A549 (cell line): ENCODE data around the gene MEIS1. TPM values are rescaled to one million over a fixed set of nuclear protein-coding genes. Genes with fewer than 3 reads are reported as not detected.

Experiments
- ATAC-seq, 2 experiments: fragments of 200-7000 bp in 1 of 2; fragments of >200 bp in 1 of 2; cut with Nextera tagmentation in 1 of 2; cut with Tn5 transposase in 1 of 2; 3 replicates each; pipeline versions ENCODE4 v1.8.0 to v1.9.1; 2018 to 2020; ENCODE audit warnings: mild to moderate bottlenecking in 1 of 2, moderate library complexity in 1 of 2
- CTCF ChIA-PET: fragments of 300-600 bp; sonication (Branson Sonifier 250); formaldehyde crosslinking; extraction: SDS; loops from one replicate; lab custom pipeline; 2021; ENCODE audit warnings: antibody characterized with exemption, inconsistent platforms; lab: Yijun Ruan, JAX
- POLR2A ChIA-PET: fragments of 350-600 bp; formaldehyde crosslinking; extraction: SDS; loops from one replicate; lab custom pipeline; 2021; ENCODE audit warnings: antibody characterized with exemption, inconsistent platforms; lab: Yijun Ruan, JAX
- DNase-seq, 2 experiments: peaks; one replicate each; pipeline versions ENCODE4 v3.0.0 to v3.0.0-alpha.2; 2011 to 2016; ENCODE audit warnings: low read depth in 1 of 2, low spot score in 1 of 2
- FAIRE-seq: peaks from 2 replicates; lab custom pipeline; 2011; peaks lifted over from hg19 to GRCh38; lab: Jason Lieb, UNC
- H3K27ac ChIP-seq, 2 experiments: fragments of >200 bp; sonication (Bioruptor Twin); formaldehyde crosslinking; 3 replicates each; pipeline ENCODE4 v1.5.1; 2016 to 2017
- H3K4me1 ChIP-seq: fragments of >200 bp; sonication (Bioruptor Twin); formaldehyde crosslinking; 3 replicates; pipeline ENCODE4 v1.6.1; 2016
- H3K4me2 ChIP-seq: fragments of >200 bp; sonication (Bioruptor Twin); formaldehyde crosslinking; 3 replicates; pipeline ENCODE4 v1.6.1; 2016
- H3K4me3 ChIP-seq: fragments of >200 bp; sonication (Bioruptor Twin); formaldehyde crosslinking; 3 replicates; pipeline ENCODE4 v1.5.1; 2016
- H3K9me3 ChIP-seq: fragments of >200 bp; sonication (Bioruptor Twin); formaldehyde crosslinking; 3 replicates; pipeline ENCODE4 v1.6.1; 2016
- BHLHE40 ChIP-seq: IDR thresholded peaks from 2 replicates; pipeline ENCODE4 v1.6.1; 2012; ENCODE audit warnings: low read depth, low read length, inconsistent platforms
- CEBPB ChIP-seq, 2 experiments: fragments of >200 bp in 1 of 2; sonication (Bioruptor Twin) in 1 of 2; formaldehyde crosslinking in 1 of 2; IDR thresholded peaks; 2 replicates each; pipeline ENCODE4 v1.6.1; 2012 to 2016
- CTCF ChIP-seq: fragments of >200 bp; sonication (Bioruptor Twin); formaldehyde crosslinking; IDR thresholded peaks from 3 replicates; pipeline ENCODE4 v1.5.1; 2016
- E2F6 ChIP-seq: IDR thresholded peaks from 2 replicates; pipeline ENCODE4 v1.6.1; 2012; ENCODE audit warnings: low read depth, borderline replicate concordance
- EHMT2 ChIP-seq: fragments of 200-600 bp; sonication (generic); IDR thresholded peaks from 2 replicates; pipeline ENCODE4 v1.6.1; 2016; ENCODE audit warnings: antibody characterized with exemption, low read depth, mild to moderate bottlenecking, moderate library complexity
- HES2 ChIP-seq: fragments of >200 bp; sonication (Bioruptor Twin); formaldehyde crosslinking; IDR thresholded peaks from 2 replicates; pipeline ENCODE4 v1.6.1; 2016
- HOXA7 ChIP-seq: fragments of 250-450 bp; sonication (Bioruptor Pico); IDR thresholded peaks from 2 replicates; pipeline ENCODE4 v1.5.0; 2020; ENCODE audit warnings: mild to moderate bottlenecking, moderate library complexity
- HOXB13 ChIP-seq: fragments of 250-450 bp; sonication (Bioruptor Pico); IDR thresholded peaks from 2 replicates; pipeline ENCODE4 v1.5.0; 2020; ENCODE audit warnings: low read depth, mild to moderate bottlenecking, moderate library complexity
- JUN ChIP-seq, 2 experiments: fragments of >200 bp; sonication (Bioruptor Twin); formaldehyde crosslinking; IDR thresholded peaks; 2 replicates in 1 of 2; 3 replicates in 1 of 2; pipeline ENCODE4 v1.6.1; 2016 to 2017
- KDM1A ChIP-seq: fragments of 200-600 bp; sonication (generic); IDR thresholded peaks from 2 replicates; pipeline ENCODE4 v1.6.1; 2016; ENCODE audit warnings: low read depth, mild to moderate bottlenecking
- KDM5A ChIP-seq: fragments of 200-600 bp; sonication (generic); IDR thresholded peaks from 2 replicates; pipeline ENCODE4 v1.6.1; 2016; ENCODE audit warnings: antibody characterized with exemption, mild to moderate bottlenecking
- MAX ChIP-seq: IDR thresholded peaks from 2 replicates; pipeline ENCODE4 v1.6.1; 2012
- PHF8 ChIP-seq: fragments of 200-600 bp; sonication (generic); IDR thresholded peaks from 2 replicates; pipeline ENCODE4 v1.6.1; 2016; ENCODE audit warnings: low read depth, mild to moderate bottlenecking, antibody characterized with exemption, moderate library complexity, borderline replicate concordance
- RARB ChIP-seq: fragments of 250-450 bp; sonication (Bioruptor Pico); IDR thresholded peaks from 2 replicates; pipeline ENCODE4 v1.8.0; 2021; ENCODE audit warnings: mild to moderate bottlenecking, moderate library complexity
- RCOR1 ChIP-seq: fragments of 150-350 bp; IDR thresholded peaks from 2 replicates; pipeline ENCODE4 v1.6.1; 2014; ENCODE audit warnings: antibody characterized with exemption, low read length, low read depth
- RFX5 ChIP-seq: fragments of 450-650 bp; IDR thresholded peaks from 2 replicates; pipeline ENCODE4 v1.7.1; 2014; ENCODE audit warnings: antibody characterized with exemption, mild to moderate bottlenecking, moderate library complexity
- SMC3 ChIP-seq: fragments of >200 bp; sonication (Bioruptor Twin); formaldehyde crosslinking; IDR thresholded peaks from 3 replicates; pipeline ENCODE4 v1.6.1; 2018; ENCODE audit warnings: inconsistent platforms
- TFCP2L1 ChIP-seq: fragments of 250-450 bp; sonication (Bioruptor Pico); IDR thresholded peaks from 2 replicates; pipeline ENCODE4 v1.5.0; 2021; ENCODE audit warnings: mild to moderate bottlenecking
- ZNF302 ChIP-seq: fragments of 250-450 bp; sonication (Bioruptor Pico); IDR thresholded peaks from 2 replicates; pipeline ENCODE4 v1.9.0; 2021; ENCODE audit warnings: inconsistent platforms, mild to moderate bottlenecking, moderate library complexity
- WGBS: methylation state at CpG from one replicate; pipeline ENCODE4 v1.1.6; 2017; ENCODE audit errors: missing lambda C conversion rate; 5-methylcytosine and 5-hydroxymethylcytosine counted together
- polyA plus RNA-seq, 4 experiments: library from polyadenylated mRNA; depleted of rRNA in 3 of 4; stranded (reverse); fragments of >200 nt; fragmentation: RNase III in 1 of 4; extraction: RNeasy Plus Mini Kit Qiagen cat#74134 plus additional on column Dnase treatment in 1 of 4; gene quantifications; 2 replicates in 3 of 4; 3 replicates in 1 of 4; pipeline ENCODE4 v1.2.3, GENCODE V29; 2011 to 2017
- TF ChIP-seq, protein P1 (sequence below): fragments of 250-450 bp; sonication (Bioruptor Pico); IDR thresholded peaks from 2 replicates; pipeline ENCODE4 v1.5.0; 2021; ENCODE audit warnings: mild to moderate bottlenecking, moderate library complexity, borderline replicate concordance
- TF ChIP-seq, protein P2 (sequence below): fragments of 250-450 bp; sonication (Bioruptor Pico); IDR thresholded peaks from 2 replicates; pipeline ENCODE4 v1.5.0; 2020; ENCODE audit warnings: low read depth, mild to moderate bottlenecking, moderate library complexity

MEIS1 gene
- polyA plus RNA-seq, 2 of the 4 experiments (the other 2 are of a cell fraction), result 1.9 to 4.2 TPM

DNA sequence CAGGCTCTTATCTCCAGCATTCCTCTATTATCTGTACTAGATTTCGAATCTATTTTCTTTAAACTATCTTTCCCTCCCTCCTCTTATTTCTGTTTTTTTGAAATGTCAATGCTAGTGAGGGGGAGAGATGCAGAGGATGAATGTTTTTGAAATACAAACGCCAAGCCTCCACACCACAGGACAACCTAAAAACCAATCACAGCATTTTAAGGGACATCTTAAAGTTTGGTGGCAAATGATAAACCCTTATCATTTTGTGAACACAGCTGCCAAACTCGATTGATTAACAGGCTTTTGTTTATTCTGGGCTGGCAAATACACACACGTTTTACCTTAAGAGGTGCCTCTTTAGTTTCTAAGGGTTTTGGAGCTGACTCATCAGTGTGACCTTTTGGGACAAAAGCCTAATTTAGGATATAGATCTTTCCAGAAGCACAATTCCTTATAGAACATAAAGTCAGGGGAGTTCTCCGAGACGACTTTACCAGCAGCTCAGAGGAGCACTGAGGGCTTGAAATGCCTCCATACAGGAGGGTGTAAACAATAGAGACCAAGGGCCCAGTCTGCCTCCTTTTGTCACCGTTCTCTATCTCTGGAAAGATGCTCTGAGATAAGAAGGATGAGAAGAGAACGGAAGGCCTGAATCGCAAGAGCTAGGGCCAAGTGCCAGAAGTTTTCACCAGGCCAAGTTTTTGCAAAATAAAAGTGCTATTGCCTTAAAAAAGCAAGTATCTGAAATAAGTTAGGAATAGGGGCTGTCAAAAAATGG lies 4.2 kb upstream of the MEIS1 start:
- WGBS, result 46% methylated on average over 9 of the region's 9 CpGs
- peaks cover 20% of the 10 kb centered on the region; the same call in 2 of the 3 replicates for H3K4me1 ChIP-seq
- H3K27ac ChIP-seq, result no peak overlapping the region
- no peak overlapping the region for H3K4me3 ChIP-seq
- ChIA-PET CTCF (interaction anchor here (0.6 to 5.7 kb wide), 9 partner anchors 9 to 1604 kb away, joined by 3 to 86 read pairs (median 3); no protein-coding TSS in a partner anchor), POLR2A (no interaction called here)
- FAIRE-seq (no peak), DNase-seq (no peak), ATAC-seq (no peak)
- no peaks in the 10 kb centered on the region for H3K9me3 ChIP-seq
- TF ChIP-seq KDM5A, result no peak
- no peak for TF ChIP-seq RARB (CRISPR knock-in tag)
- no peak for TF ChIP-seq CEBPB (IDR thresholded peaks at IDR 0.05)
- no peak for TF ChIP-seq RFX5
- no peak for TF ChIP-seq MAX
- TF ChIP-seq ZNF302, result no peak
- no peak for TF ChIP-seq JUN (IDR thresholded peaks at IDR 0.05)
- TF ChIP-seq SMC3, result no peak
- no peak for TF ChIP-seq RCOR1
- no peak for TF ChIP-seq CTCF
- TF ChIP-seq PHF8, result no peak
- TF ChIP-seq, protein P1, sequence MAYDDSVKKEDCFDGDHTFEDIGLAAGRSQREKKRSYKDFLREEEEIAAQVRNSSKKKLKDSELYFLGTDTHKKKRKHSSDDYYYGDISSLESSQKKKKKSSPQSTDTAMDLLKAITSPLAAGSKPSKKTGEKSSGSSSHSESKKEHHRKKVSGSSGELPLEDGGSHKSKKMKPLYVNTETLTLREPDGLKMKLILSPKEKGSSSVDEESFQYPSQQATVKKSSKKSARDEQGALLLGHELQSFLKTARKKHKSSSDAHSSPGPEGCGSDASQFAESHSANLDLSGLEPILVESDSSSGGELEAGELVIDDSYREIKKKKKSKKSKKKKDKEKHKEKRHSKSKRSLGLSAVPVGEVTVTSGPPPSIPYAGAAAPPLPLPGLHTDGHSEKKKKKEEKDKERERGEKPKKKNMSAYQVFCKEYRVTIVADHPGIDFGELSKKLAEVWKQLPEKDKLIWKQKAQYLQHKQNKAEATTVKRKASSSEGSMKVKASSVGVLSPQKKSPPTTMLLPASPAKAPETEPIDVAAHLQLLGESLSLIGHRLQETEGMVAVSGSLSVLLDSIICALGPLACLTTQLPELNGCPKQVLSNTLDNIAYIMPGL (CRISPR knock-in tag), result no peak
- H3K4me2 ChIP-seq, result no peak overlapping the region

- no peak for FAIRE-seq
- TF ChIP-seq TFCP2L1 (CRISPR knock-in tag), result no peak
- TF ChIP-seq HOXB13 (CRISPR knock-in tag), result no peak
- TF ChIP-seq, protein P2, sequence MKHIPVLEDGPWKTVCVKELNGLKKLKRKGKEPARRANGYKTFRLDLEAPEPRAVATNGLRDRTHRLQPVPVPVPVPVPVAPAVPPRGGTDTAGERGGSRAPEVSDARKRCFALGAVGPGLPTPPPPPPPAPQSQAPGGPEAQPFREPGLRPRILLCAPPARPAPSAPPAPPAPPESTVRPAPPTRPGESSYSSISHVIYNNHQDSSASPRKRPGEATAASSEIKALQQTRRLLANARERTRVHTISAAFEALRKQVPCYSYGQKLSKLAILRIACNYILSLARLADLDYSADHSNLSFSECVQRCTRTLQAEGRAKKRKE (CRISPR knock-in tag), result no peak
- TF ChIP-seq HOXA7 (CRISPR knock-in tag), result no peak
- TF ChIP-seq BHLHE40, result no peak
- TF ChIP-seq HES2, result no peak
- no peak for TF ChIP-seq E2F6
- no peak for TF ChIP-seq KDM1A
- no peak for TF ChIP-seq EHMT2
- TF ChIP-seq, all 56 proteins: peak for 0
Measured at GRCh38 chr2:66431274-66431642, 3.7 kb upstream of the MEIS1 start.

More at GRCh38 chr2:66431274-66431642, 3.7 kb upstream of the MEIS1 start:
- Histone ChIP-seq H3K27ac (no peak overlapping the region), H3K9me3 (no peaks in the 10 kb centered on the region), H3K4me2 (no peak overlapping the region), H3K4me3 (no peak overlapping the region), H3K4me1 (peaks cover 21% of the 10 kb centered on the region; the same call in 2 of the 3 replicates)
- ChIA-PET CTCF (interaction anchor here (0.6 to 5.7 kb wide), 5 partner anchors 12 to 1409 kb away, joined by 3 to 86 read pairs (median 4); no protein-coding TSS in a partner anchor), POLR2A (no interaction called here)
- ATAC-seq (no peak), DNase-seq (no peak)
